ENCODE results near the gene TRAP1.

DNA sequence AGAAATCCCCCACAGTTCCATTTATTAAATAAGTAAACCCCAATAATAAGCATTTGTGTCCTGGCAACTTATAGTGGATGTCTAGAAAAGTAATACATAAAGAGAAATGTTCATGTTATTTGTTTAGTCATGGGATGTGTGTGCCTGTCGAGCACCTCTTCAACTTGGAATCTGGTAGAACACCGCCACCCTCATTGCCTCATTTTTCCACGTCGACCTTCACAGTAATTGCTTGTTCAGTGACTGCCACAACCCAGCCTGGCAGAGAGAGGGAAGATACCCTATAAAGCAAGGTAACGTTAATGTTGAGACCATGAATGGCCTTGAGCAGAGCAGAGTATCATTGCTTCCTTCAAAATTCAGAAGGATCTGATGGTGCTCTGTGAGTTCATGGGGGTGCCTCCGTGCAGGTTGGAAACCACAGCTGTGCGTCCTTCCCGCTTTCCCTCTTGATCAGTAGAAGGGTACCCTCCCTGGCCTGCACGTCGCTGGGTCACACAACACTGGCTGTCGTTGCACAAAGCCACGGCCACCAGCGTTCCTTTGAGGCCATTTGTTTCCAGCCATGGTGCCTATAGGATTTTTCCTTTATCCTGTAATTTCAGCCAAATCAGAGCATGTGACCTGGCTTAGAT, 66.6 kb downstream of the TRAP1 start:
- no peak for TF ChIP-seq POLR2AphosphoS5 (IDR thresholded peaks at IDR 0.05)
- TF ChIP-seq POLR2A (IDR thresholded peaks at IDR 0.05), result no peak

All from suprapubic skin (tissue), 4 donors.